HepG2 (cell line): ENCODE data around the gene GP2. TPM values are rescaled to one million over a fixed set of nuclear protein-coding genes. Genes with fewer than 3 reads are reported as not detected.

Experiments
- ATAC-seq: fragments of 200-7000 bp; cut with Tn5 transposase; 3 replicates; pipeline ENCODE4 v1.9.1; 2020; ENCODE audit warnings: mild to moderate bottlenecking, moderate library complexity
- BruUV-seq: library from RNA; stranded (reverse); fragments of 400-500 nt; replicated peaks from 2 replicates; lab custom pipeline; 2021; lab: Mats Ljungman, UMichigan
- CTCF ChIA-PET: fragments of 300-600 bp; formaldehyde crosslinking; extraction: SDS; loops from one replicate; lab custom pipeline; 2021; ENCODE audit warnings: low total read pairs, inconsistent platforms, low intra/inter-chr PET ratio; lab: Yijun Ruan, JAX
- POLR2A ChIA-PET: fragments of 350-600 bp; sonication (Branson Sonifier 250); formaldehyde crosslinking; loops from one replicate; lab custom pipeline; 2020; ENCODE audit warnings: antibody characterized with exemption, inconsistent platforms; lab: Yijun Ruan, JAX
- DNase-seq: peaks from one replicate; pipeline ENCODE4 v3.0.0-alpha.2; 2015; ENCODE audit warnings: low spot score
- FAIRE-seq: peaks from 3 replicates; lab custom pipeline; 2011; peaks lifted over from hg19 to GRCh38; lab: Jason Lieb, UNC
- H2AFZ ChIP-seq: one replicate; pipeline ENCODE4 v1.6.1; 2011; ENCODE audit warnings: low read length, inconsistent platforms
- H3K27ac ChIP-seq: fragments of 300-600 bp; 3 replicates; pipeline ENCODE4 v1.8.0; 2011; ENCODE audit warnings: mixed run types, mild to moderate bottlenecking, mixed read lengths, low read length, inconsistent platforms; ENCODE audit not compliant: insufficient read depth; ENCODE audit errors: extremely low read length
- H3K27me3 ChIP-seq, 2 experiments: fragments of 200-600 bp in 1 of 2; 2 replicates in 1 of 2; 3 replicates in 1 of 2; pipeline versions ENCODE4 v1.6.0 to v1.8.0; 2011; ENCODE audit warnings: low read length in 2 of 2, mild to moderate bottlenecking in 2 of 2, moderate library complexity in 2 of 2, inconsistent platforms in 1 of 2; ENCODE audit not compliant: insufficient read depth in 2 of 2, control insufficient read depth in 1 of 2
- H3K36me3 ChIP-seq, 2 experiments: fragments of 200-600 bp in 1 of 2; replicated peaks in 1 of 2; 2 replicates in 1 of 2; 3 replicates in 1 of 2; pipeline versions ENCODE4 v1.5.1 to v1.8.0; 2011; ENCODE audit warnings: low read length in 2 of 2, inconsistent platforms in 1 of 2; ENCODE audit not compliant: insufficient read depth in 2 of 2, control insufficient read depth in 1 of 2
- H3K4me1 ChIP-seq: 2 replicates; pipeline ENCODE4 v1.5.1; 2012; ENCODE audit warnings: low read length, inconsistent platforms; ENCODE audit not compliant: insufficient read depth
- H3K4me2 ChIP-seq: 2 replicates; pipeline ENCODE4 v1.6.0; 2011; ENCODE audit warnings: low read depth, low read length, inconsistent platforms
- H3K4me3 ChIP-seq, 3 experiments: fragments of 200-600 bp in 1 of 3; sonication (generic), shearing (Covaris generic) in 1 of 3; replicated peaks in 1 of 3; 2 replicates each; pipeline ENCODE4 v1.5.1; 2011 to 2016; ENCODE audit warnings: low read length in 3 of 3, inconsistent platforms in 2 of 3, low read depth in 2 of 3, mild to moderate bottlenecking in 2 of 3, control low read depth in 1 of 3, mixed read lengths in 1 of 3; ENCODE audit not compliant: insufficient read depth in 1 of 3
- H3K79me2 ChIP-seq: one replicate; pipeline ENCODE4 v1.6.1; 2011; ENCODE audit warnings: low read length, inconsistent platforms; ENCODE audit not compliant: insufficient read depth
- H3K9ac ChIP-seq: 2 replicates; pipeline ENCODE4 v1.6.0; 2011; ENCODE audit warnings: mild to moderate bottlenecking, low read depth, low read length, inconsistent platforms; ENCODE audit not compliant: insufficient read depth
- H3K9me3 ChIP-seq: 2 replicates; pipeline ENCODE4 v1.5.1; 2012; ENCODE audit warnings: mild to moderate bottlenecking, low read length
- H4K20me1 ChIP-seq: 2 replicates; pipeline ENCODE4 v1.6.0; 2011; ENCODE audit warnings: inconsistent platforms, mild to moderate bottlenecking, low read length, moderate library complexity; ENCODE audit not compliant: insufficient read depth
- DR1 ChIP-seq: sonication (generic); formaldehyde crosslinking; IDR thresholded peaks from 2 replicates; pipeline ENCODE4 v1.8.0; 2021; ENCODE audit warnings: mild to moderate bottlenecking, missing genetic modification reagents, inconsistent platforms
- LCORL ChIP-seq, 2 experiments: fragments of 450-650 bp in 1 of 2; sonication (generic) in 1 of 2; formaldehyde crosslinking in 1 of 2; IDR thresholded peaks; 2 replicates each; pipeline versions ENCODE4 v1.5.0 to v1.6.1; 2017 to 2020; ENCODE audit warnings: antibody characterized with exemption in 1 of 2, missing genetic modification reagents in 1 of 2
- MED13 ChIP-seq: sonication (generic); formaldehyde crosslinking; IDR thresholded peaks from 2 replicates; pipeline ENCODE4 v1.5.0; 2020; ENCODE audit warnings: missing genetic modification reagents
- ZNF839 ChIP-seq: sonication (generic); formaldehyde crosslinking; IDR thresholded peaks from 2 replicates; pipeline ENCODE4 v1.4.0; 2020; ENCODE audit warnings: missing genetic modification reagents, mild to moderate bottlenecking, borderline replicate concordance
- WGBS: methylation state at CpG from one replicate; pipeline ENCODE4 v1.1.6; 2017; ENCODE audit warnings: low lambda C conversion rate; 5-methylcytosine and 5-hydroxymethylcytosine counted together
- in situ Hi-C: cut with HindIII; loops from 2 replicates; pipeline ENCODE4 v1.10.0; 2017; ENCODE audit warnings: low pct_unique_long_range_greater_than_20kb; ENCODE audit not compliant: extremely low pct_ligation_motif_present
- intact Hi-C: fragments of 100-400 bp; cut with micrococcal nuclease; formaldehyde crosslinking; loops from one replicate; pipeline ENCODE4 v1.10.0; 2022; ENCODE audit not compliant: unreplicated experiment
- polyA plus RNA-seq, 8 experiments: library from polyadenylated mRNA; depleted of rRNA in 3 of 8; stranded (reverse) in 7 of 8; unstranded in 1 of 8; fragments of >200 nt; fragmentation: Illumina TruSeq in 4 of 8; extraction: Trizol in 4 of 8; gene quantifications; 2 replicates each; pipeline versions ENCODE4 v1.2.1 to v1.2.3, GENCODE V29; 2011 to 2016; ENCODE audit warnings: low read depth in 4 of 8, missing spikeins in 1 of 8, mixed read lengths in 1 of 8; ENCODE audit not compliant: insufficient read depth in 1 of 8
- total RNA-seq, 5 experiments: library from RNA; depleted of rRNA; stranded (reverse); fragments of >200 nt; fragmentation: Illumina TruSeq; extraction: Trizol; gene quantifications; 2 replicates each; pipeline ENCODE4 v1.2.3, GENCODE V29; 2016; ENCODE audit warnings: low read depth in 1 of 5
- TF ChIP-seq, protein P1 (sequence below): sonication (generic); formaldehyde crosslinking; IDR thresholded peaks from 2 replicates; pipeline ENCODE4 v1.4.0; 2020; ENCODE audit warnings: missing genetic modification reagents
- TF ChIP-seq, protein P2 (sequence below): sonication (generic); formaldehyde crosslinking; IDR thresholded peaks from 2 replicates; pipeline ENCODE4 v1.4.0; 2020; ENCODE audit warnings: missing genetic modification reagents
- TF ChIP-seq, protein P3 (sequence below): sonication (generic); formaldehyde crosslinking; IDR thresholded peaks from 2 replicates; pipeline ENCODE4 v1.9.0; 2021; ENCODE audit warnings: missing genetic modification reagents, borderline replicate concordance
- TF ChIP-seq, protein P4 (sequence below): sonication (generic); formaldehyde crosslinking; IDR thresholded peaks from 2 replicates; pipeline ENCODE4 v1.5.0; 2020; ENCODE audit warnings: mild to moderate bottlenecking, missing genetic modification reagents
- TF ChIP-seq, protein P5 (sequence below): IDR thresholded peaks from 2 replicates; pipeline ENCODE4 v1.6.1; 2016; ENCODE audit warnings: missing genetic modification reagents, missing compliant biosample characterization

The GP2 gene
- total and polyA plus RNA-seq, 2 of the 13 experiments (the other 11 are each of a cell fraction or from before 2014, with no cell fraction given) = 0.15 to 0.69 TPM

DNA sequence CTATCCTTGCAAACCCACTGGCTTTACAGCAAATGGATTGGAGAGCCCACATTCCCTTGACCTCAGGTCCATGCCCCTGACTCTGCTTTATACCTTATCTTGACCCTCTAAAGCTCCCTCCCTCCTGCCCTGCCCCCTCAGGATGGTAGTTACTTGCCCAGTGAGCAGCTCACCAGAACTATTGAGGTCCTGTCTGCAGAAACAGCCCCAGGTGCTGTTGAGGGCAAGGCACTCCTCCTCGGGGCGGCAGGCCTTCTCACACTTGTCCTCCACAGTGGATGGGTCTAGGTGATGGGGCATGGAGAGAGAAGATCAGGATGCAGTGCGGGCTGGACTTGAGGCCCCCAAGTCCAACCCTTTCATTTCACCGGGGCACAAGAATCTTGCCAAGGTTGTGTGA lies 4.6 kb downstream of the GP2 start:
- Histone ChIP-seq H3K27me3 (no peaks in the 10 kb centered on the region; a peak in 2 of 5 replicates), H3K36me3 (no peaks in the 10 kb centered on the region), H3K79me2 (no peaks in the 10 kb centered on the region), H3K27ac (no peak overlapping the region), H2AFZ (no peak overlapping the region), H3K4me3 (no peak overlapping the region), H3K9me3 (no peaks in the 10 kb centered on the region), H3K9ac (no peak overlapping the region), H3K4me1 (peaks cover 18% of the 10 kb centered on the region), H4K20me1 (no peaks in the 10 kb centered on the region), H3K4me2 (no peak overlapping the region)
- no peak for DNase-seq
- no peak for TF ChIP-seq ZNF839 (CRISPR knock-in tag)
- TF ChIP-seq, protein P1, sequence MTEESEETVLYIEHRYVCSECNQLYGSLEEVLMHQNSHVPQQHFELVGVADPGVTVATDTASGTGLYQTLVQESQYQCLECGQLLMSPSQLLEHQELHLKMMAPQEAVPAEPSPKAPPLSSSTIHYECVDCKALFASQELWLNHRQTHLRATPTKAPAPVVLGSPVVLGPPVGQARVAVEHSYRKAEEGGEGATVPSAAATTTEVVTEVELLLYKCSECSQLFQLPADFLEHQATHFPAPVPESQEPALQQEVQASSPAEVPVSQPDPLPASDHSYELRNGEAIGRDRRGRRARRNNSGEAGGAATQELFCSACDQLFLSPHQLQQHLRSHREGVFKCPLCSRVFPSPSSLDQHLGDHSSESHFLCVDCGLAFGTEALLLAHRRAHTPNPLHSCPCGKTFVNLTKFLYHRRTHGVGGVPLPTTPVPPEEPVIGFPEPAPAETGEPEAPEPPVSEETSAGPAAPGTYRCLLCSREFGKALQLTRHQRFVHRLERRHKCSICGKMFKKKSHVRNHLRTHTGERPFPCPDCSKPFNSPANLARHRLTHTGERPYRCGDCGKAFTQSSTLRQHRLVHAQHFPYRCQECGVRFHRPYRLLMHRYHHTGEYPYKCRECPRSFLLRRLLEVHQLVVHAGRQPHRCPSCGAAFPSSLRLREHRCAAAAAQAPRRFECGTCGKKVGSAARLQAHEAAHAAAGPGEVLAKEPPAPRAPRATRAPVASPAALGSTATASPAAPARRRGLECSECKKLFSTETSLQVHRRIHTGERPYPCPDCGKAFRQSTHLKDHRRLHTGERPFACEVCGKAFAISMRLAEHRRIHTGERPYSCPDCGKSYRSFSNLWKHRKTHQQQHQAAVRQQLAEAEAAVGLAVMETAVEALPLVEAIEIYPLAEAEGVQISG (CRISPR knock-in tag) = no peak
- TF ChIP-seq, protein P2, sequence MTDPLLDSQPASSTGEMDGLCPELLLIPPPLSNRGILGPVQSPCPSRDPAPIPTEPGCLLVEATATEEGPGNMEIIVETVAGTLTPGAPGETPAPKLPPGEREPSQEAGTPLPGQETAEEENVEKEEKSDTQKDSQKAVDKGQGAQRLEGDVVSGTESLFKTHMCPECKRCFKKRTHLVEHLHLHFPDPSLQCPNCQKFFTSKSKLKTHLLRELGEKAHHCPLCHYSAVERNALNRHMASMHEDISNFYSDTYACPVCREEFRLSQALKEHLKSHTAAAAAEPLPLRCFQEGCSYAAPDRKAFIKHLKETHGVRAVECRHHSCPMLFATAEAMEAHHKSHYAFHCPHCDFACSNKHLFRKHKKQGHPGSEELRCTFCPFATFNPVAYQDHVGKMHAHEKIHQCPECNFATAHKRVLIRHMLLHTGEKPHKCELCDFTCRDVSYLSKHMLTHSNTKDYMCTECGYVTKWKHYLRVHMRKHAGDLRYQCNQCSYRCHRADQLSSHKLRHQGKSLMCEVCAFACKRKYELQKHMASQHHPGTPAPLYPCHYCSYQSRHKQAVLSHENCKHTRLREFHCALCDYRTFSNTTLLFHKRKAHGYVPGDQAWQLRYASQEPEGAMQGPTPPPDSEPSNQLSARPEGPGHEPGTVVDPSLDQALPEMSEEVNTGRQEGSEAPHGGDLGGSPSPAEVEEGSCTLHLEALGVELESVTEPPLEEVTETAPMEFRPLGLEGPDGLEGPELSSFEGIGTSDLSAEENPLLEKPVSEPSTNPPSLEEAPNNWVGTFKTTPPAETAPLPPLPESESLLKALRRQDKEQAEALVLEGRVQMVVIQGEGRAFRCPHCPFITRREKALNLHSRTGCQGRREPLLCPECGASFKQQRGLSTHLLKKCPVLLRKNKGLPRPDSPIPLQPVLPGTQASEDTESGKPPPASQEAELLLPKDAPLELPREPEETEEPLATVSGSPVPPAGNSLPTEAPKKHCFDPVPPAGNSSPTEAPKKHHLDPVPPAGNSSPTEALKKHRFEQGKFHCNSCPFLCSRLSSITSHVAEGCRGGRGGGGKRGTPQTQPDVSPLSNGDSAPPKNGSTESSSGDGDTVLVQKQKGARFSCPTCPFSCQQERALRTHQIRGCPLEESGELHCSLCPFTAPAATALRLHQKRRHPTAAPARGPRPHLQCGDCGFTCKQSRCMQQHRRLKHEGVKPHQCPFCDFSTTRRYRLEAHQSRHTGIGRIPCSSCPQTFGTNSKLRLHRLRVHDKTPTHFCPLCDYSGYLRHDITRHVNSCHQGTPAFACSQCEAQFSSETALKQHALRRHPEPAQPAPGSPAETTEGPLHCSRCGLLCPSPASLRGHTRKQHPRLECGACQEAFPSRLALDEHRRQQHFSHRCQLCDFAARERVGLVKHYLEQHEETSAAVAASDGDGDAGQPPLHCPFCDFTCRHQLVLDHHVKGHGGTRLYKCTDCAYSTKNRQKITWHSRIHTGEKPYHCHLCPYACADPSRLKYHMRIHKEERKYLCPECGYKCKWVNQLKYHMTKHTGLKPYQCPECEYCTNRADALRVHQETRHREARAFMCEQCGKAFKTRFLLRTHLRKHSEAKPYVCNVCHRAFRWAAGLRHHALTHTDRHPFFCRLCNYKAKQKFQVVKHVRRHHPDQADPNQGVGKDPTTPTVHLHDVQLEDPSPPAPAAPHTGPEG (CRISPR knock-in tag) = no peak
- TF ChIP-seq, protein P3, sequence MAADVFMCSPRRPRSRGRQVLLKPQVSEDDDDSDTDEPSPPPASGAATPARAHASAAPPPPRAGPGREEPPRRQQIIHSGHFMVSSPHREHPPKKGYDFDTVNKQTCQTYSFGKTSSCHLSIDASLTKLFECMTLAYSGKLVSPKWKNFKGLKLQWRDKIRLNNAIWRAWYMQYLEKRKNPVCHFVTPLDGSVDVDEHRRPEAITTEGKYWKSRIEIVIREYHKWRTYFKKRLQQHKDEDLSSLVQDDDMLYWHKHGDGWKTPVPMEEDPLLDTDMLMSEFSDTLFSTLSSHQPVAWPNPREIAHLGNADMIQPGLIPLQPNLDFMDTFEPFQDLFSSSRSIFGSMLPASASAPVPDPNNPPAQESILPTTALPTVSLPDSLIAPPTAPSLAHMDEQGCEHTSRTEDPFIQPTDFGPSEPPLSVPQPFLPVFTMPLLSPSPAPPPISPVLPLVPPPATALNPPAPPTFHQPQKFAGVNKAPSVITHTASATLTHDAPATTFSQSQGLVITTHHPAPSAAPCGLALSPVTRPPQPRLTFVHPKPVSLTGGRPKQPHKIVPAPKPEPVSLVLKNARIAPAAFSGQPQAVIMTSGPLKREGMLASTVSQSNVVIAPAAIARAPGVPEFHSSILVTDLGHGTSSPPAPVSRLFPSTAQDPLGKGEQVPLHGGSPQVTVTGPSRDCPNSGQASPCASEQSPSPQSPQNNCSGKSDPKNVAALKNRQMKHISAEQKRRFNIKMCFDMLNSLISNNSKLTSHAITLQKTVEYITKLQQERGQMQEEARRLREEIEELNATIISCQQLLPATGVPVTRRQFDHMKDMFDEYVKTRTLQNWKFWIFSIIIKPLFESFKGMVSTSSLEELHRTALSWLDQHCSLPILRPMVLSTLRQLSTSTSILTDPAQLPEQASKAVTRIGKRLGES (CRISPR knock-in tag) = no peak
- TF ChIP-seq, protein P4, sequence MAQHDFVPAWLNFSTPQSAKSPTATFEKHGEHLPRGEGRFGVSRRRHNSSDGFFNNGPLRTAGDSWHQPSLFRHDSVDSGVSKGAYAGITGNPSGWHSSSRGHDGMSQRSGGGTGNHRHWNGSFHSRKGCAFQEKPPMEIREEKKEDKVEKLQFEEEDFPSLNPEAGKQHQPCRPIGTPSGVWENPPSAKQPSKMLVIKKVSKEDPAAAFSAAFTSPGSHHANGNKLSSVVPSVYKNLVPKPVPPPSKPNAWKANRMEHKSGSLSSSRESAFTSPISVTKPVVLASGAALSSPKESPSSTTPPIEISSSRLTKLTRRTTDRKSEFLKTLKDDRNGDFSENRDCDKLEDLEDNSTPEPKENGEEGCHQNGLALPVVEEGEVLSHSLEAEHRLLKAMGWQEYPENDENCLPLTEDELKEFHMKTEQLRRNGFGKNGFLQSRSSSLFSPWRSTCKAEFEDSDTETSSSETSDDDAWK (CRISPR knock-in tag) = no peak
- TF ChIP-seq, protein P5, sequence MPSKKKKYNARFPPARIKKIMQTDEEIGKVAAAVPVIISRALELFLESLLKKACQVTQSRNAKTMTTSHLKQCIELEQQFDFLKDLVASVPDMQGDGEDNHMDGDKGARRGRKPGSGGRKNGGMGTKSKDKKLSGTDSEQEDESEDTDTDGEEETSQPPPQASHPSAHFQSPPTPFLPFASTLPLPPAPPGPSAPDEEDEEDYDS (CRISPR knock-in tag) = no peak
- TF ChIP-seq DR1 (CRISPR knock-in tag) = no peak
- no peak for TF ChIP-seq MED13 (CRISPR knock-in tag)
- TF ChIP-seq LCORL (IDR thresholded peaks at IDR 0.05) = no peak
- TF ChIP-seq LCORL (CRISPR knock-in tag; IDR thresholded peaks at IDR 0.05) = no peak
- ChIA-PET CTCF (no interaction called here), POLR2A (no interaction called here)
- intact Hi-C loops = no loop called here
- no peak for FAIRE-seq
- no TSS peak for BruUV-seq
- in situ Hi-C loops = loop anchor here (25.0 kb wide), 1 partner anchor 735 kb away; no protein-coding TSS in a partner anchor
- WGBS = 4% methylated on average over 4 of the region's 4 CpGs
- ATAC-seq = no peak
